ENCODE data around the gene SNX33. TPM values are rescaled to one million over a fixed set of nuclear protein-coding genes. Genes with fewer than 3 reads are reported as not detected.

Gene SNX33
- total and polyA plus RNA-seq, 2 of the 13 experiments (the other 11 are each of a cell fraction or from before 2014, with no cell fraction given) = 11.0 to 11.6 TPM

GRCh38 chr15:75639191-75639708 is 8.5 kb upstream of the SNX33 start (continued):
- TF ChIP-seq FOXP4 (CRISPR knock-in tag; IDR thresholded peaks at IDR 0.05) (no peak), ARID2 (CRISPR knock-in tag; IDR thresholded peaks at IDR 0.05; ENCODE audit: borderline replicate concordance) (no peak), TCF7 (IDR thresholded peaks at IDR 0.05; ENCODE audit: low read depth) (no peak), ZFP82 (CRISPR knock-in tag; IDR thresholded peaks at IDR 0.05; ENCODE audit: borderline replicate concordance) (0 out of 2 replicates have a peak, but pooled peaks have one; percentile 75), TFDP2 (CRISPR knock-in tag; IDR thresholded peaks at IDR 0.05) (no peak; the same call in 1 of the 2 replicates), NR1H2 (CRISPR knock-in tag; IDR thresholded peaks at IDR 0.05; ENCODE audit: borderline replicate concordance, low read depth) (no peak), ZBTB21 (CRISPR knock-in tag; IDR thresholded peaks at IDR 0.05) (peak; percentile 29; the same call in 1 of the 2 replicates), ZBTB42 (CRISPR knock-in tag; IDR thresholded peaks at IDR 0.05) (no peak), ATM (IDR thresholded peaks at IDR 0.05; ENCODE audit: borderline replicate concordance) (no peak), DDIT3 (CRISPR knock-in tag; IDR thresholded peaks at IDR 0.05) (no peak), ZNF329 (CRISPR knock-in tag; IDR thresholded peaks at IDR 0.05; ENCODE audit: low read depth) (no peak), ZNF468 (CRISPR knock-in tag; IDR thresholded peaks at IDR 0.05) (no peak), ZNF761 (CRISPR knock-in tag; conservative IDR thresholded peaks at IDR 0.05) (no peak), ZC3H4 (CRISPR knock-in tag; IDR thresholded peaks at IDR 0.05; ENCODE audit: borderline replicate concordance) (no peak), DNMT3B (CRISPR knock-in tag; conservative IDR thresholded peaks at IDR 0.05) (0 out of 2 replicates have a peak, but pooled peaks have one; percentile 7), PPARG (CRISPR knock-in tag; conservative IDR thresholded peaks at IDR 0.05) (no peak), ZNF619 (CRISPR knock-in tag; IDR thresholded peaks at IDR 0.05) (no peak), FOSL2 (CRISPR knock-in tag; IDR thresholded peaks at IDR 0.05) (peak; percentile 6; the same call in 1 of the 2 replicates), HNRNPL (IDR thresholded peaks at IDR 0.05; ENCODE audit: low read depth, low read length) (no peak), HNF4G (IDR thresholded peaks at IDR 0.05; ENCODE audit: borderline replicate concordance, low read depth, low read length) (peak; percentile 26; the same call in 1 of the 2 replicates), HNF4G (CRISPR knock-in tag; IDR thresholded peaks at IDR 0.05; ENCODE audit: borderline replicate concordance, low read depth) (no peak), ETV6 (CRISPR knock-in tag; conservative IDR thresholded peaks at IDR 0.05) (no peak; the same call in 1 of the 2 replicates), SPEN (CRISPR knock-in tag; IDR thresholded peaks at IDR 0.05; ENCODE audit: low read depth) (no peak), KLF6 (CRISPR knock-in tag; IDR thresholded peaks at IDR 0.05) (no peak), SNRNP70 (IDR thresholded peaks at IDR 0.05; ENCODE audit: low read depth, low read length) (no peak), ETS1 (CRISPR knock-in tag; IDR thresholded peaks at IDR 0.05) (no peak), SETDB1 (CRISPR knock-in tag; IDR thresholded peaks at IDR 0.05; ENCODE audit: borderline replicate concordance) (no peak)
